ENCODE results near the gene TP53. TPM values are rescaled to one million over a fixed set of nuclear protein-coding genes. Genes with fewer than 3 reads are reported as not detected.

TP53 gene
- total RNA-seq, 4 donors from 2014 or later, result 27.9 to 49.7 (median 31.7) TPM

DNA sequence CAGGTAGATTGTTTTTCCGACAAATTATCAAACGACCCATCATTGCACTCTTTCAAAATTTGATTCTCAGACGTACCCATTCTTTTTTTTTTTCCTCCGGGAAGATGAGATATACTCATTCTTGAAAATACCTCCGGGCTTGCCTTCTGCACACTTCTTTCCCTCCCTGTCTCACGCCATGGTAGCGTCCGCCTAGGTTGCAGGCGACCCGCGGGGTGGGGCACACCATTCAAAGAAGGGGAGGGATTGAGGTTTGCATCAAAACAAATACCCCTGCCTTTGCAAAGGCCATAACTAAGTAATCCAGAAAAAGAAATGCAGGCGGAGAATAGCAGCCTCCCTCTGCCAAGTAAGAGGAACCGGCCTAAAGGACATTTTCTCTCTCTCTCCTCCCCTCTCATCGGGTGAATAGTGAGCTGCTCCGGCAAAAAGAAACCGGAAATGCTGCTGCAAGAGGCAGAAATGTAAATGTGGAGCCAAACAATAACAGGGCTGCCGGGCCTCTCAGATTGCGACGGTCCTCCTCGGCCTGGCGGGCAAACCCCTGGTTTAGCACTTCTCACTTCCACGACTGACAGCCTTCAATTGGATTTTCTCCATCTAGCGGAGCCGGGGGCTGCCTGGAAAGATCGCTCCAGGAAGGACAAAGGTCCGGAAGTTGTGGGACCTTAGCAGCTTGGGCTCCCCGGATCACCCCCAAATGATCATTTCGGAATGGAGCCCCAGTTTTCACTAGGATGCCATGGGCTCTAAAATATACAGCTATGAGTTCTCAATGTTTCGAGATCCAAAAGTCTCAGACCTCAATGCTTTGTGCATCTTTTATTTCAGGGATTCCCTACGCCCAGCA, 843 bp downstream of the TP53 start:
- intact Hi-C loops (cut with DNase I; ENCODE audit: low total_unique reads) (loop anchor here (5.0 kb wide), 1 partner anchor 54 kb away; the partner anchor contains the start of gene SHBG), in situ Hi-C loops (cut with MboI; ENCODE audit: low pct_ligation_motif_present in 1 of 4, low pct_unique_long_range_greater_than_20kb in 1 of 4, low sequenced_read_pairs in 3 of 4) (loop anchor here in 2 of 4 donors (5.0 to 10.0 kb wide), 2 partner anchors 52 to 54 kb away; partner anchors contain the start of gene SHBG (in 2 of the 2))
- peak; percentile 80 for DNase-seq
- Histone ChIP-seq H3K27ac (peak overlapping the region; percentile 95 to 99 (median 98)), H3K27me3 (no peaks in the 10 kb centered on the region), H3K36me3 (no peaks in the 10 kb centered on the region), H3K4me1 (peaks cover 15 to 38% (median 25%) of the 10 kb centered on the region in 4 donors), H3K4me3 (peak overlapping the region; percentile 62 to 93 (median 82)), H3K9me3 (no peaks in the 10 kb centered on the region)
- TF ChIP-seq EP300 (IDR thresholded peaks at IDR 0.05; ENCODE audit: low read depth) (no peak), POLR2A (IDR thresholded peaks at IDR 0.05) (peak; percentile 92), POLR2AphosphoS5 (IDR thresholded peaks at IDR 0.05) (peak; percentile 93 to 97 (median 96))
- TF ChIP-seq, protein P1, sequence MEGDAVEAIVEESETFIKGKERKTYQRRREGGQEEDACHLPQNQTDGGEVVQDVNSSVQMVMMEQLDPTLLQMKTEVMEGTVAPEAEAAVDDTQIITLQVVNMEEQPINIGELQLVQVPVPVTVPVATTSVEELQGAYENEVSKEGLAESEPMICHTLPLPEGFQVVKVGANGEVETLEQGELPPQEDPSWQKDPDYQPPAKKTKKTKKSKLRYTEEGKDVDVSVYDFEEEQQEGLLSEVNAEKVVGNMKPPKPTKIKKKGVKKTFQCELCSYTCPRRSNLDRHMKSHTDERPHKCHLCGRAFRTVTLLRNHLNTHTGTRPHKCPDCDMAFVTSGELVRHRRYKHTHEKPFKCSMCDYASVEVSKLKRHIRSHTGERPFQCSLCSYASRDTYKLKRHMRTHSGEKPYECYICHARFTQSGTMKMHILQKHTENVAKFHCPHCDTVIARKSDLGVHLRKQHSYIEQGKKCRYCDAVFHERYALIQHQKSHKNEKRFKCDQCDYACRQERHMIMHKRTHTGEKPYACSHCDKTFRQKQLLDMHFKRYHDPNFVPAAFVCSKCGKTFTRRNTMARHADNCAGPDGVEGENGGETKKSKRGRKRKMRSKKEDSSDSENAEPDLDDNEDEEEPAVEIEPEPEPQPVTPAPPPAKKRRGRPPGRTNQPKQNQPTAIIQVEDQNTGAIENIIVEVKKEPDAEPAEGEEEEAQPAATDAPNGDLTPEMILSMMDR (IDR thresholded peaks at IDR 0.05), result no peak
- 0 to 1% methylated on average over 15 to 30 of the region's 30 CpGs for WGBS, 2 donors (ENCODE audit: low coverage in 1 of 2)

DNA sequence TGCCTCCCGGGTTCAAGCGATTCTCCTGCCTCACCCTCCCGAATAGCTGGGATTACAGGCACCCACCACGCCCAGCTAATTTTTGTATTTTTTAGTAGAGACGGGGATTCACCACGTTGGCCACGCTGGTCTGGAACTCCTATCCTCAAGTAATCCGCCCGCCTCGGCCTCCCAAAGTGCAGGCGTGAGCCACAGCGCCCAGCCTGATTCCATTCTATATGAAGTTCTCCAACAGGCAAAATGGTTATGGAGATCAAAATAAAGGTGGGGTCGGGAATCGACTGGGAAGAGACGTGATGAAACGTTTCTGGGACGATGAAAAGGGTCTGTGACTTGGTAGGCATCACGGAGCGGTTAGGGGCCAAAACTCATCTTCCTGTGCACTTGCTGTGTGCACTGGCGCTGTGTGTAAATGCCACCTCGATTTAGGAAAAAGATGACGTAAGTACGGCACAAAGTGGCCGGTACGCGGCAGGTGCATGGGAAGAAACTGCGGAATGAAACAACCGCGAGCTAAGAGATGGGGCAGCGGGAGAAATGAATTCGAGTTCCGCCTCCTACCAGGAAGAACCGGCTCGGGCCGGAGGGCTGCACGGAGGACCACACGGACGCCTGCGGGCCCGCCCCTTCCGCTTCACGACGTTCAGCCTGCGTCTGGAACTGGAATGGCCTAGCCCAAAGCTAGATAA, 1.6 kb downstream of the TP53 start:
- H3K4me3 ChIP-seq, result peak overlapping the region; percentile 58 to 93 (median 76)
- WGBS, 2 donors (ENCODE audit: low coverage in 1 of 2), result 0 to 4% methylated on average over 10 to 44 of the region's 44 CpGs
- in situ Hi-C loops (cut with MboI; ENCODE audit: low pct_ligation_motif_present in 1 of 4, low pct_unique_long_range_greater_than_20kb in 1 of 4, low sequenced_read_pairs in 3 of 4) (loop anchor here in 2 of 4 donors (5.0 to 10.0 kb wide), 2 partner anchors 51 to 53 kb away; partner anchors contain the start of gene SHBG (in 2 of the 2)), intact Hi-C loops (cut with DNase I; ENCODE audit: low total_unique reads) (loop anchor here (5.0 kb wide), 1 partner anchor 53 kb away; the partner anchor contains the start of gene SHBG)
- H3K27me3 ChIP-seq, result no peaks in the 10 kb centered on the region
- peak; percentile 96 for DNase-seq
- no peaks in the 10 kb centered on the region for H3K36me3 ChIP-seq
- TF ChIP-seq POLR2AphosphoS5 (IDR thresholded peaks at IDR 0.05) (peak; percentile 85 to 94 (median 89)), POLR2A (IDR thresholded peaks at IDR 0.05) (peak; percentile 50), EP300 (IDR thresholded peaks at IDR 0.05; ENCODE audit: low read depth) (no peak)
- TF ChIP-seq, protein P1 (IDR thresholded peaks at IDR 0.05), result no peak
- H3K4me1 ChIP-seq, result peaks cover 15 to 38% (median 25%) of the 10 kb centered on the region in 4 donors
- no peaks in the 10 kb centered on the region for H3K9me3 ChIP-seq
- H3K27ac ChIP-seq, result peak overlapping the region; percentile 95 to 99 (median 98)

DNA sequence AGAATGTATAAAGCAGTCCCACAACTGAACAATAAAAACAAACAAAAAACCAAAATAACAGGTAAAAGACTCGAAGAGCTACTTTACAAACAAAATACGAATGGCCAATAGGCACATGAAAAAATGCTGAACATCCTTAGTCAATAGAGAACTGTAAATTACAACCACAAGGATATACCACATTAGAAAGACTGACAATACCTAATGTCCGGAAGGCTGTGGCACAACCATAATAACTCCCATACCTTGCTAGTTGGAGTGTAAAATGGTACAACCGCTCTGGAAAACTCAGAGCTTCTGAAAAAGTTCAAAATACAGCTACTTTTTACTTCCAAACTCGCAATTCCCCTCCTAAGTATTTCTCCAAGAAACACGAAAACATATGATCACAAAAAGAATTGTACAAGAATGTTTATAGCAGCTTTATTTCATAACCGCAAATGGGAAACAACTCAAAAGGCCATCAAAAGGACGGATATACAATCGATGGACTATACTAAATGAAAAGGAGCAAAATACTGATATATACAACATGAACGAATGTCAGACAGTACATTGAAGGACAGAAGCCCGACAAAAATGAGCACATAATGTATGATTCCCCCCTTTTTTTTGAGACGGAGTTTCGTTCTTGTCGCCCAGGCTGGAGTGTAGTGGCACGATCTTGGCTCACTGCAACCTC, 2.3 kb downstream of the TP53 start:
- no peak for DNase-seq
- H3K27me3 ChIP-seq, result no peaks in the 10 kb centered on the region
- H3K4me1 ChIP-seq, result peaks cover 15 to 38% (median 25%) of the 10 kb centered on the region in 4 donors
- peak overlapping the region; percentile 95 to 99 (median 98) for H3K27ac ChIP-seq
- in situ Hi-C loops (cut with MboI; ENCODE audit: low pct_ligation_motif_present in 1 of 4, low pct_unique_long_range_greater_than_20kb in 1 of 4, low sequenced_read_pairs in 3 of 4), result loop anchor here in 2 of 4 donors (5.0 to 10.0 kb wide), 2 partner anchors 50 to 53 kb away; partner anchors contain the start of gene SHBG (in 2 of the 2)
- H3K36me3 ChIP-seq, result no peaks in the 10 kb centered on the region
- no peaks in the 10 kb centered on the region for H3K9me3 ChIP-seq
- 26 to 33% methylated on average over 14 to 15 of the region's 15 CpGs for WGBS, 2 donors (ENCODE audit: low coverage in 1 of 2)
- H3K4me3 ChIP-seq, result peak overlapping the region; percentile 58 to 93 (median 76)
- TF ChIP-seq POLR2AphosphoS5 (IDR thresholded peaks at IDR 0.05) (no peak), POLR2A (IDR thresholded peaks at IDR 0.05) (no peak), EP300 (IDR thresholded peaks at IDR 0.05; ENCODE audit: low read depth) (no peak)
- TF ChIP-seq, protein P1 (IDR thresholded peaks at IDR 0.05), result no peak
- intact Hi-C loops (cut with DNase I; ENCODE audit: low total_unique reads), result loop anchor here (5.0 kb wide), 1 partner anchor 53 kb away; the partner anchor contains the start of gene SHBG

Data from transverse colon (tissue), 4 donors.